Astrocyte of the spinal cord (primary cell): ENCODE data around the gene SLC25A34.

ENCODE experiments used
- DNase-seq: peaks from one replicate; pipeline ENCODE4 v3.0.0; 2011; ENCODE audit warnings: low read depth, low spot score
- H3K4me3 ChIP-seq: 2 replicates; pipeline ENCODE4 v1.5.1; 2011; ENCODE audit warnings: low read depth, mild to moderate bottlenecking, low read length, moderate library complexity
- CTCF ChIP-seq: IDR thresholded peaks from 2 replicates; pipeline ENCODE4 v1.5.1; 2012; ENCODE audit warnings: low read depth, mild to moderate bottlenecking, low read length, inconsistent platforms
- in situ Hi-C: cut with HindIII; loops from 2 replicates; pipeline ENCODE4 v1.10.0; 2017; ENCODE audit warnings: low sequenced_read_pairs

Gene SLC25A34

DNA sequence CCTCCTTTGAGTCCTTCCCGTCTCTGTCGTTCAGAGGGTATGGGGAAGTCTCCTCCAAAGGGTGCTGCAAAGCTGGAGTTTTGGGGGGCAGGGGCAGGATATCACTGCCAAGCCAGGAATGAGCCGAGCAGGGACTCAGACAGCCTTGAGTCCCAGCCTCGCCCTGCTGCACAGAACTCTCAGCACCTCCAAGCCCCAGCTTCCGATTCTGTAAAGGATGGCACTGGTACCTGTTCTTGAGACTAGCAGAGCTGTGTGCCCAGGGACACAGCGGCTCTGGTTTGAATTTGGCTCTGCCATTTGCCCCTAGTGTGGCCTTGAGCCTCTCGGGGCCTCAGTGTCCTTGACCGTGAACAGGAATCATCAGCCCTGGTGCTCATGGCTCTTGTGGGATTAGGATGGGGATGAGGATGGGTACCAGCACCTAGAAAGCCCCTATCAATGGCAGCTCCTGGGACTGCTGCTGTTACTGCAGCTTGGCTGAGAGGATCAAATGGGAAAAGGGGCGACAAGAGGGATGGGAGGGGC lies 21.0 kb downstream of the SLC25A34 start:
- no peak for TF ChIP-seq CTCF
- DNase-seq: no peak
- no peak overlapping the region for H3K4me3 ChIP-seq
- in situ Hi-C loops: no loop called here

- no peak for TF ChIP-seq CTCF
- H3K4me3 ChIP-seq: peak overlapping the region; percentile 79
These were observed 21.7 kb downstream of the SLC25A34 start for GRCh38 chr1:15757575-15758342.

DNA sequence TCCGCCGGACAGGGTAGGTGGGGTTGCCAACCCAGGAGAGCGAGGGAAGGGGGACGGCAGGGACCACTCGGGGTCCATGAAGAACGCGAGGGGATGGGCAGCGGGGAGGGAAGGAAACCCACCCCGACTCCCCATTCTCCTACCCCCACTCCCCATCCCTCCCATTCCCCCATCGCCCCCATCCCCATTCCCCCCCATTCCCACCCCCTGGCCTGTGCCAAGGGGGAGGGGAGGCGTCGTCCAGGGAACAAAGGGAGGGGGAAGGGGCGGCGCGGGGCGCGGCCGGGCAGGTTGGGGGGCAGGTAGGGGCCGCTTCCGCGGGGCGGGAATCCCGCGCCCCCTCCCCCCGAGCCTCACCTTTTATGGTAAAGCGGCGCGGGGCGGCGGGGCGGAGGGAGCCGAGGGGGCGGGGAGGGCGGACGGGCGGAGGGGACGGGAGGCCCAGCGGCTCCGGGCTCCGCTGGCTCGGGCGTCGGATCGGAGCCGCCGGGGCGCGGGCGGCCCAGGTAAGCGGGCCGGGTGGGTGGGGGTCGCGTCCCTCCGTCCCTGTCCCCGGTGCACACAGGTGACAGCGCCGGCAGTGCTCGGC lies 22.4 kb downstream of the SLC25A34 start, which contains the start of gene FBLIM1:
FBLIM1 (plus strand) TSS at position 453 of the 589 bp plus-strand sequence. CDS start 6,189 bp downstream, outside the sequence.
- peak within 1 kb of the TSS; percentile 79 for H3K4me3 ChIP-seq
- no peak for DNase-seq
- no peak for TF ChIP-seq CTCF
- in situ Hi-C loops: no loop called here

More at GRCh38 chr1:15757575-15758342, 21.7 kb downstream of the SLC25A34 start:
- in situ Hi-C loops: no loop called here
- no peak for DNase-seq

DNA sequence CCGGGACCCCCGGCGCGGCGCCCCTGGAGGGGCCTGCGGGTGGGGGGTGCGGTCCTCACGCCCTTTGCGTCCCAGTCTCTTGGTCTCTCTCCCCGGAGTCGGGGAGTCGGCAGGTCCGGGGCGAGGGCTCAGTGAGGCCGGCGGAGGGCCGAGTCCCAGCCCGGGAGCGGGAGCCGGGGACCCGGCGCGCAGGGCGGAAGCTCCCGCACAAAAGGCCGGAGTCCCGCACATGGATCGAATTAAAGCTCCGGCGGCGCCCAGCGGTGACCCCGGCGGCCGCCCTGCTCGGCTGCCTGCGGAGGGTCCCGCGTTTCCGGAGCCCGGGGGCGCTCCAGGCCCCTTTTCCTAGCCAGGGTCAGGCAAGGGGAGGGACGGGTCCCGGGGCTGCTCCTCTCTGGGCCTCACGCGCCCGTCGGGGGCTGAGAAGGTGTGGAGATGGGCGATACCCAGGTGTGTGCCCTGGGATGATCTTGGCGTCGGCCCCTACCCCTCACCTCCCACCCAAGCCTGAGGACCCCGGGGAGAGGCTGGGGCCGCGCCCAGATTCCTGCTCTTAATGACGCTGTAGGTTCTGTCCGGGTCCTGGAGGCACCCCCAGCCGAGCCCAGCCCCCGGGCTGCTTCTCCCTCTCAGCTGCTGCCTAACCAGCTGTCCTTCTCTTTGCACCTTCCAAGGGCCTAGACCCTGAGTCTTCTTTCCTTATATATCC lies 23.0 kb downstream of the SLC25A34 start:
- no peak for TF ChIP-seq CTCF
- in situ Hi-C loops: no loop called here
- H3K4me3 ChIP-seq: peak overlapping the region; percentile 79
- DNase-seq: no peak

GRCh38 chr1:15760520-15761211 lies 24.6 kb downstream of the SLC25A34 start:
- peak; percentile 73 for DNase-seq
- in situ Hi-C loops: no loop called here
- TF ChIP-seq CTCF: no peak
- peak overlapping the region; percentile 79 for H3K4me3 ChIP-seq
